ENCODE data around the gene ANKRD63.

- TF ChIP-seq CTCF (IDR thresholded peaks at IDR 0.05; ENCODE audit: low read length) = no peak
- TF ChIP-seq EZH2phosphoT487 (IDR thresholded peaks at IDR 0.05; ENCODE audit: low read length) = no peak
- TF ChIP-seq EZH2 (optimal IDR thresholded peaks at IDR 0.05; ENCODE audit: low read depth, low read length) = no peak
Observed at GRCh38 chr15:40240619-40241221, 42.1 kb downstream of the ANKRD63 start.
